Stimulated activated CD8-positive, alpha-beta memory T cell treated with anti-CD3 and anti-CD28 coated beads, Interleukin-15, amount 100 ng/mL, for 48 hours (primary cell): ENCODE results near the gene PUSL1.

Source experiments
- DNase-seq, 2 donors: peaks; one replicate each; pipeline ENCODE4 v3.0.0-alpha.2; 2020; ENCODE audit warnings: low read depth in 2 of 2

Gene PUSL1

DNA sequence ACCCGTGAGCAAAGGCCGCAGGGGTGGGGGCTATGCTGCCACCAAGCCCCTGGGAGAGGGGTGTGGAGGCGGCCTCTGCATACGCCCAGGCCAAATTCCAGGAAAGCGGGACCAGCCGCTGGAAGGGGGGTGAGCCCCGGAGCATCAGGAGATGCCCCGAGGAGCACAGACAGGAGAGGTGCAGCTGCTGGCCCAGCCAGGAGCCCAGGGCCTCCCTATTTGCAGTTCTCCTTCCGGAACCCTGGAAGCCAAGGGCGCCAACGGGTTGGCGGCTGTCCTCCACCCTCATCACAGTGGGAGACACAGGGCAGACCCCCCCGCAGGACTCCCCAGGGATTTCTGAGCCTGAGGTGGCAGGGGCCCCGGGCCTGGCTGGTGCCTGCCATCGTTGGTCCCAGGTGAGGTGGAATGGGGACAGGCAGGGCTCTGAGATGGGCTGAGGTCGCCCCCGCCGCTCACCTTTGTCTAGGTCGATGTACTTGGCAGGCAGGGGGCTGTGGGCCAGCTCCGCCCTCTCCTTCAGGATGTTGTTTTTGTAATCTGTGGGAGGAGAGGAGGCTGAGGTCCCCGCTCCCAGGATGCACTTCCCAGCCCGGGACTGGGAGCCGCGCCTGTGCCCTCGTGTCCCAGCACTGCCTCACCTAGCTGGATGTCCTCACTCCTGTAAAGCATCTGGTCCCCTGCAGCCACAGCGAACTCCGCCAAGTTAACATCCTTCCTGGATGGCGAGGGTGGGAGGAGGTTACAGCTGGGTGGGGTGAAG, 45.2 kb downstream of the PUSL1 start:
- no peak for DNase-seq

DNA sequence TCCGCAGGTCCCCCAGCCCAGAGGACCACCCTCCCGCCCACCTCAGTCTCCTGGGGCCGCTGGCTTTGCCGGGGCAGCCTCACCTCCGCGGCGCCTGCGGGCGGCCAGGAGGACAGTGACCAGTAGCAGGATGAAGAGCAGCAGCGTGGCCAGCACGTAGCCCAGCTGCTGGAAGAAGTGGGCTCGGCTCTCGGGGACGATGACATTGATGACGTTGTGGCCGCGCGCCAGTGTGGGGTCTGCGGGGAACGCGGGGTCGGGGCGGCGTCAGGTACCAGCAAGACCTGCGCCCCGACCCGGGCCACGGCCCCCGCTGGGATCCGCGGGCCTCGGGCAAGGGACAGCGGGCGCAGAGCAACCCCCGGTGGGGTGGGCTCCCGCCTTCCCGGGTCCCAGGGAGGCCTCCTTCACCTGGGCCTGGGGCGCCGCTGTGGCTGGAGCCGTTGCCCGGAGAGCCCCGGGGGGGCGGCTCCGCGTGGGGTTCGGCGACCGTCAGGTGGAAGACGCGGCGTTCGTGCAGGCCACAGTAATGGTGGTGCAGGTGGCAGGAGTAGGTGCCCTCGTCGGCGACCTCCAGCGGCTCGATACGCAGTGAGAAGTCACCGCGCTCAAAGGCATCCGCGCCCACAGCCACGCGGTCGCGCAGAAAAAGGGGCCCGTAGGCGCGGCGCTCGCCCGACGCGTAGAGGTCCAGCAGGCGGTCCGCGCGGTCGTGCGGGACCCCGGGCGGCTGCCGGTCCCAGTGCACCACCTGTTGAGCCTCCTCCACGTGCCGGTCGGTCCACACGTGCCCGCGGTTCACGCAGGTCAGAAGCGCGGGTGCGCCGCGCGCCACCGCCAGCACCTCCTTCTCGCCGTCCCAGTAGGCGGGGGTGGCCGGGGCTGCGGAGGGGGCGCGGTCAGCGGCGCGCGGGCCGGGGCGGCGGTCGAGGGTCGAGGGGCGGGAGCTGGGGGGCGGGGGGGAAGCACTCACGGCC, 46.2 kb downstream of the PUSL1 start:
- no peak for DNase-seq

DNA sequence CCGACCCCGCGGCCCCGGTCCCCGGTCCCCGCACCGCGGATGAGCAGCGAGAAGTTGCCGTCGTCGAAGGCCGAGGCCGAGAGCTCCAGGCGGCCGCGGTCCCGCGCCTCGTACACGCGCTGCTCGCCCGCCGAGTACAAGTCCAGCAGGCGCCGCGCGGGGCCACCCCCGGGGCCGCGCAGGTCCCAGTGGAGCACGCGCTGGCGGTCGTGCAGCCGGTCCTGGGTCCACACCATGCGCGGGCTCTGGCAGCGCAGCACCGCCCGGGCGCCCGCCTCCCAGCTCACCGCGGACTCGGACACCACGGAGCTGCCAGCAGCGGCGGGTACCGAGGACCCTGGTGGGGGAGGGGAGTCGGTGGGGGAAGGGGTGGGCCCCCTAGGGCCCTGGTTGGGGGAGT, 47.0 kb downstream of the PUSL1 start:
- DNase-seq, result no peak

DNA sequence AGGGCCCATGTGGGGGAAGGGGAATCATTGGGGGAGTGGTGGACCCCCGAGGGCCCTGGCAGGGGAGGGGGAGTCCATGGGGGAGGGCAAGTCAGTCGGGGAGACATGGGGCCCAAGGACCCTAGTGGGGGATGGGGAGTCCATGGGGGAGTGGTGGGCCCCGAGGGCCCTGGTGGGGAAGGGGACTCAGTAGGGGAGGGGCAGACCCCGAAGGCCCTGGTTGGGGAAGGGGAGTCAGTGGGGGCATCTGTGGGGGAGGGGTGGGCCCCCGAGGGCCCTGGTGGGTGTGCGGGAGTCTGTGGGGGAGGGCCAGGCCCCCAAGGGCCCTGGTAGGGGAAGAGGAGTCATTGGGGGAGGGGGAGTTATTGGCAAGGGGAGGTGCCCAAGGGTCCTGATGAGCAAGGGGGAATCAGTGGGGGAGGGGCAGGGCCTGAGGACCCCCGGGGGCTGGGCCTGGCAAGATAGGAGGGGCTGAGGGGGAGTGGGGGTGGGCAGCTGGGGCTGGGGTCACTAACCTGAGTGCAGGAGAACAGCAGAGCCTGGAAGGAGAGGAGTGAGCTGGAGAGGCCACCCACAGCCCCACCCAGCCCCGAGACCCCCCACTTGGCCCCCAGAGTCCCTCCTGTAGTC, 47.9 kb downstream of the PUSL1 start:
- no peak for DNase-seq

DNA sequence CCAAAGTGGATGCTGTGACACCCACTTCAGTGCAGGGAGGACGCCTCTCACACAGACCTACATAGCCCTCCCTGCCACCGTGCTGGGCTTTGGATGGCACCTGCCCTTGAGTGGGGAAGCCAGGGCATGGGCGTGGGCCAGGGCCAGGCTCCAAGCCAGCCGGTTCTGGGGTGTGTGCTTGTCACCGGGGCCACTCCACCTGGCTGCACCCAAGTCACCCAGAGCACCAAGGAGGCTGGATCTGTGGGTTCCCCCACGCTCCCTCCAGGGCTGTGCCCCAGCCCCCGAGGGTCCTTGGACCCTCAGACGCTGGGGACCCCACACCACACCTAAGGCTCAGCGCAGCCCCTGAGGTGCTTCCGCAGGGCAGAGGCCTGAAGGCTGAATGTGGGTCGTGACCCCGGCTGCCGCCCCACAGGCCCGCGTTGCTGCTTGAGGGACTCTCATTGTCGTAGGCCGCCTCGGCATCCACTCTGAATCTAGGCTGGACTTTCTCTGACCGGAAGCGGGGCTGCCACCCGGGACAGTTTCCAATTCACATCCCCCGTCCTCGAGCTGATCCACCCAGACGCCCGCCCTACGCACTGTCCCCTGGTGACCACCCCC, 48.5 kb downstream of the PUSL1 start:
- DNase-seq, result no peak

DNA sequence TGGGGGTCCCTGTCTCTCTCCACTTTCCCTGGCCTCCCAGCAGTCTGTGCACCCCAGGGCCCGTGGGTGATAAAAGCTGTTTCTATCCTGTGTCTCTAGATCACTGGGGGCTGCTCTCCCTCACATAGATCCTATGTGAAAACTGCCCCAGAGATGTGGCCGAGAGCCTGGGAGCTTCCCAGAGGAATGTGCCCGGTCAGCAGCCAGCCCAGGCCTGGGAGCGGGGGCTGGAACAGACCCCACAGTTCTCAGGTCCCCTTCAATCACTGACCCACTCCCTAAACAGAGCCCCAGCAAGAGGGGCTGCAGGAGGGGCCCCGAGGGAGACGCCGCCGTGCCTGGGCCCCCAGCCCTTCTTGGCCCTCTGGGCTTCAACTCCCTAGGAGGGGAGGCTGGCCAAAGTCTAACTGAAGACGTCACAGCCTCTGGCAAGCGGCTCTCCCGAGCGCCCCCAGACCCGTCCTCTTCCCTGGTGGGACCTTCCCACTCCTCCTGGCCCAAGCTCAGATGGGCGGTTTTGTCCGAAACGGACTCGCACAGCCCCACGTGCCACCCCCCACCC, 49.6 kb downstream of the PUSL1 start:
- DNase-seq, result no peak

DNA sequence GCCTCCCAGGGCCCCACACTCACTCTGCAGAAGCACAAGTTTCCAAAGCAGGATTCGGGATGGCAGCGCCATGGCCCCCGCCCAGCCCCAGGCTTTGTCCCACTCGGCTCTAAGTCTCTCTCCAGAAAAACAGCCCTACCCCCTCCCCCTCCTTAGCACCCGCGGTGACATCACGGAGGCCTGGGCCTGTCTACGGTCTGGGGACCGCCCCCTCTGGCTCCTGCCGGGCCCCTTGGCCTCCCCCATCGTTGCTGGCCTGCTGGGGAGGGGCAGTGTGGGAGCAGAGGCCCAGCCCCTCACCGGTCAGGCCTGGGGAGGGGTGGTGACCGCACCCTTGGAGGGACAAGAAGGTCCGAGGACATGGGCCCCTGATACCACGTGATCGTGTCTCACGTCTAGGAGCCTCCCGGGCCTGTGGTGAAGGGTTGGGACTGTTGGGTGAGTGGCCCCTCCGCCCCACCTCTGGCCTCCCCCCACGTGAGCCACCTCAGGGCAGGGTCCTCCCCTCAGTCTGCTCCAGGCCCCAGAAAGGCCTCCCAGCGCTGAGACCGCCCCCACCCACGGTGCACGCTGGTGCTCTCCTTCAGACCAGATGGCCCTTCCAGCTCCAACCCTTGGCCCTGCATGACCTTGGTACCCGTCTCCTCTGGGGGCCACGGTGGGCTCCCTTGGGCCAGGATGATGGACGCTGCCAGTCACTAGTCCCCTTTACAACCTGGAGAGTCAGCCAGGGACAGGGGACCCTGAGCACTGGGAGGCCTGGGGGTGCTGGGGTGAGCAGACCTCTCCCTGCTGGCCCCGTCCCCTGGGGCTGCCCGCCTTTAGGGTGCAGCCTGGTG, 50.3 kb downstream of the PUSL1 start, which contains the start of gene MXRA8:
Gene MXRA8, minus strand, starts transcription at position 123 of the 839 bp plus-strand sequence. Its CDS starts 51 bp downstream, at position 72.
- no peak for DNase-seq

DNA sequence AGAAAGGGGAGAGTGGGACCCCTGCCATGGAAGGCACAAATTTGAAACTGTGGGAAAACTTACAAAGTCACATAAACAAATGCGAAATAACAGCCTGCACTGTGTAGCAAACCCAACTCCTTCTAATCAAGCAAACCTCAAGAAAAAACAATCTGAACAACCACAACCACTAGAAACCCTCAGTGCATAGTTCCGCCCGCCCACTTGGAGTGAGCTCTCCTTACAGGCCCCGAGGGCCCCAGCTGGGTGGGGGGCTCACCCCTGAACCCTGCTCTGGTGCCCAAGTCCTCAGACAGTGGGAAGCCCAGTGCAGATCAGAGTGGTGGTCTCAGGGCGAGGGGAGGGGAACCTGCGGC, 50.9 kb downstream of the PUSL1 start:
- DNase-seq, result no peak

DNA sequence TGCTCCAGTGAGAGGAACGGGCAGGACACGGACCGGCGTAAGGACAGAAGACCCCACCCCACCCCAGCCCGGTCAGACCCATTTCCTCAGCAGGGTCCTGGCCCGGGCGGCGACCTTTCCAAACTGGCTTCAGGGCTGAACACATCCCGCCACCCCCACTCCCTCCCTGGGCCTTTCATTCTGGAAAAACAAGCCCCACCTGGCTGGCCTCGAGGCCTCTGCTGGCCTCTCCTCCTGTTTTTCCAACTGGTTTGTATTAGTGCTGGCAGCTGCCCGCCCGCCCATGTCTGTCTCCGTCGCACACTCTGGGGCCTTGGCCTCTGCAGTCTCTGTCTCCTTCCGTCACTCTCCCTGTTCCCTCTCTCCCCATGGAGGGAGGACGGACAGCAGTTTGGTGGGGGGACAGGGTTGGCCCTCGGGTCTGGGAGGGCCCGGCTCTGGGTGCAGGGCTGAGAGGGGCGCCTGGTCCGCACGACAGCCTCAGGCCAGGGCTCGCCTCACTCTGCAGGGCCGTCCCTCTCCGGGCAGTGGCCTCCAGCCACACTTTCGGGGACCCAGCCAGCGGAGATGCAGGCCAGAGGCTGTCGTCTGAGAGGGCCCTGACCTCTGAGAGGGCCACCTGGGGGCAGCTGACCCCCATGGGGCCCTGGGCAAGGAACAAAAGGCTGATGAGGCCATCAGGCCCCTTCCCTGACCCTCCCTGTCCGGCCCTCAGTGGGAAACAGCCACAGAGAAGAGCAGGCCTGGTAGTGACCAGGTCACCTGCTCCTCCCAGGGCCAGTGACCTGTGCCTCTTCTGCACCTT, 51.5 kb downstream of the PUSL1 start:
- no peak for DNase-seq

DNA sequence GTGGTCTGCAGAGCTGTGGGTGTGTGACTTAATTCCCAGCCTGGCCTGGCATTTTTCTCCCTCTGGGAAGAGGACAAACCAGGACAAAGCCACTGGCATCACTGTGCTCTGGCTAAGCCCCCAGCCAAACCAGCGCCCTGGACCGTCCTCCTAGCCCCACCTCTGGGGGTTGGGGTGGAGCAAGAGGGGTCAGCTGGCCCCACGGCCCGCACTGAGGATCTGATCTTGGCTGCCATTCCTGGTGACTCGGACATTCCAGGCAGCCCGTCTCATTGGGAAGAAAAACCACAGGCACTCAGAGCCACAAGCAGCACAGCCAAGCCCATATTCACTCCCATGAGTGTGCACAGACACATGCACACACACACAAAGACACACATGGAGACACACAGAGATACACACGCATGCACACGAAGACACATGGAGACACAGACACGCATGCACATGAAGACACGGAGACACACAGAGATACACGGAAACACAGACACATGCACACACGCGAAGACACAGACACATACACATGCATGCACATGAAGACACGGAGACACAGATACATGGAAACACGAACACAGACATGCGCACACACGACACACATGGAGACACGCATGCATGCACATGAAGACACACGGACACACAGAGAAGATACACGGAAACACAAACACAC, 52.2 kb downstream of the PUSL1 start:
- DNase-seq, result no peak
